GM21723 (cell line): ENCODE data around the gene ATF4.

Experiments used
- ATAC-seq: cut with Tn5 transposase; IDR thresholded peaks from one replicate; pipeline ENCODE4 v1.9.1; 2021; ENCODE audit warnings: mild to moderate bottlenecking, moderate library complexity; ENCODE audit not compliant: unreplicated experiment

ATF4 gene

DNA sequence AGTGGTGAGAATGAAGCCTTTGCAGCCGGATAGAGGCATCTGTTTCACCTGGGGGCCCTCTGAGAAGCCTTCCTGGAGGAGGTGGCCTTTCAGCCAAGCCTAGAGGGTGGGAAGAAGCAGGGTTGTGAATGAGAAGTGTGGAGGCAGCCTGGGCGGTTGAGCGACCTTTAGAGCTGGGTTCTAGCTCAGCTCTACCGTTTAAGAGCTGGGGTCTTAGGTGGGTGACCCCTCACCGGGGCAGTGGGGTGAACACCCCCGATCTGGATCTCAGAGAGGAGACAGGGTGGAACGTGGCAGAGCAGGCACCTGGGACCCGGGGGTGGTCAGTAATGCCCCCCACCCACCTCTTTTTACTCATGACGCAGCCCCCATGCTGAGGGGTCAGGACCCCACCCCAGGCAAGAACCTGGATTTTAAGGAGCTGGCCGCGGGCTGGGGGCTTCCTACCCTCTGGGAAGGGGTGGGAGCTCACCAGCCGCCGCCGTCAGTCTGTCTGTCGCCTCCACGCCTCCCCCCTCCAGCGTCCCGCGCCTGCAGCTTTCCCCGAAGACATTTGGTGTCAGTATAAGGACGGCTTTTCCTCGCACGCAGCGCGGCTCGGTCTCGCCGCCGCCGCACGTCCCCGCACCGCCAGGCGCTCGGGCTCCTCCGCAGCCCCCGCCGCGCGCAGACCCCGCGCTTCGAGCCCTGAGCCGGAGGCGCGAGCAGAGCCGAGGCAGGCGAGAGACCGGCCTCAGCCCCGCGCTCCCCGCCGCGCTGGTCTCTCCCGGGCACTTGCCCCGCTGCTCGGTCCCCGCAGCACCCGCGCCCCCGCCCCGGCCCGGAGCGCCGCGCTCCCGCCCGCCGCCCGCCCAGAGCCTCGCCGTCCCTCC, 36.8 kb downstream of the ATF4 start:
- ATAC-seq = no peak

DNA sequence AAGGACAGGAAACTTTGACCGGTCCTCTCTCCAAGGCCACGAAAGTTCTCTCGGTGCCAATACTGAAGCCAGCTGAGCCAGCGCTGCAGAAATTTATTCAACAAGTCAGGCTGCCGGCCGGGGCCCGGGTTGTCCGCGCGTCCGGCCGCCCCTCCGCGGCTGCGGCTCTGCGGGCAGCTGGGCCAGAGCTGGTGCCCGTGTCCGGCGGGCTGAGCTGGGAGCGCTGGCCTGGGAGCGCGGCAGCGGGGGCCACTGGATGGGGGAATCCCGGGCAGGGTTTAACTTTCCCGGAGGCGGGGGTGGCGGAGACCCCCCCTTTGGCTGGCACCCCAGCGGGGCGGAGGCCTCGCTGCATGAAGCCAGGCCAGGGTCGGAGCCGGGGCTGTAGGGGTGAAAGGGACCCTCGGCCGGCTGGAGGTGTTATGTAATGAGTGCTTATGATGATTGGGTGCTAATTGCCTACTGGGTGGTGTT, 37.9 kb downstream of the ATF4 start:
- no peak for ATAC-seq

DNA sequence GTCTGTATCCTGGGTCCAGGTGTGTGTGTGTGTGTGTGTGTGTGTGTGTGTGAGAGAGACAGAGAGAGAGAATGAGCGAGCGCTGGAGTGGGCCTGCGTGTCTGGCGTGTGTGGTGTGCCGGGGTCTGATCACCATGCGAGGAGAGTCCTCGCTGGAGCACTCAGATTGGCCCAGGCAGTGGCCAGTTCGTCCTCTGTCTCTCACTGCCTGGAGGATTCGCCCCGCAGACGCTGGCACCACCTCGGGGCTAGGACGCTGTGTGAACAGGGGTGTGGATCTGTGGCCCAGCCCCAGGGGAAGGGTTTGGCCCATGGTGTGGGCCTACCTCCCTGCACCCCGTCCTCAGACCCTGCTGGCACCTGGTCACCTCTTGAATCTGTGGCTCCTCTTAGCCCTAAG, 38.6 kb downstream of the ATF4 start:
- no peak for ATAC-seq

DNA sequence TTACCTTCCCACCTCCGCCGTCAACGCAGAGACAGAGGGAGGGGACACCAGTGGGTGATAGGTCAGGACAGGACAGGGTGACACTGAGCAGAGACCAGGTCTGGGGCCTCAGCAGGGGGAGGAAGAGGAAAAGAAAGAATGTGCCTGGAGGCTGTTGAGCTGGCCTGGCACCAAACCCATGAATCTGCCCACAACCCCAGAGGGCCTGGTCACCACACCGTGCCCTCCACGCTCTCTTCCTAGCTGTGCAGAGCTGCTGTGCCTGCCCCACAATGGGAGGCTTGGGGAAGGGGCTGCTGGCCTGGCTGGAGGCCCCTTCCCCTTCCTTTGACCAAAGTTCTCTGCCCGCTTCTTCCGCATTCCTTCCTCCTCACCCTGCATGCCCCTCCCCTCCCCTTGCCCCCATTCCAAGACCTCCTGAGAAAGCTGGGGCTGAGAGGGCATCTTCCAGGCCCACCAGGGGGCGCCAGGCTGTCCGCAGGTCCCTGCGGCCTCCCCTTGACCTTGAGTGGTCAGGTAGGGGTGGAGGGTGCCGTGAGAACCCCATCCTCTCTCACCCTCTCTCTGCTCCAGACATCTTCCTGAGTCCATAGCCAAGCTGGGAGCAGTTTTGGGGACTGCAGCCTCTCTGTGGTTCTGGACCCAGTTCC, 39.2 kb downstream of the ATF4 start:
- ATAC-seq = no peak

DNA sequence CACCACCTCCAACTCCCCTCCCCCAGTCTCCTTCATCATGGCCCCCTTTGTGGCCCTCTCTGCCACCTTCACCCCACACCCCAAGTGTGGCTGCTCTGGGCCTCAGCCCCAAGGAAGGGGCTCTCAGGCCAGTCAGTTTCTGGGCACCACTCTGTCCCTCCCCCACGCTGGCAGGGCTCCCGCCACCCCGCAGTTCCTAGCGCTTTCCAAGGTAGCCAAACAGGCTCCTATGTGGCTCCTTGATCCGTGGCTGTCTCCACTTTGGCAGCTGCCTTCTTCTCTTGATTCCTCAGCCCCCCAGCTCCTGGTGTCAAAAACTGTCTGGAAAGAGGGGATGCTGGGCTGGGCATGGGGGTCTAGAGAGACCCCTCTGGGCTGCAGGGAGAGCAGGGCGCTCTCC, 39.8 kb downstream of the ATF4 start:
- no peak for ATAC-seq

DNA sequence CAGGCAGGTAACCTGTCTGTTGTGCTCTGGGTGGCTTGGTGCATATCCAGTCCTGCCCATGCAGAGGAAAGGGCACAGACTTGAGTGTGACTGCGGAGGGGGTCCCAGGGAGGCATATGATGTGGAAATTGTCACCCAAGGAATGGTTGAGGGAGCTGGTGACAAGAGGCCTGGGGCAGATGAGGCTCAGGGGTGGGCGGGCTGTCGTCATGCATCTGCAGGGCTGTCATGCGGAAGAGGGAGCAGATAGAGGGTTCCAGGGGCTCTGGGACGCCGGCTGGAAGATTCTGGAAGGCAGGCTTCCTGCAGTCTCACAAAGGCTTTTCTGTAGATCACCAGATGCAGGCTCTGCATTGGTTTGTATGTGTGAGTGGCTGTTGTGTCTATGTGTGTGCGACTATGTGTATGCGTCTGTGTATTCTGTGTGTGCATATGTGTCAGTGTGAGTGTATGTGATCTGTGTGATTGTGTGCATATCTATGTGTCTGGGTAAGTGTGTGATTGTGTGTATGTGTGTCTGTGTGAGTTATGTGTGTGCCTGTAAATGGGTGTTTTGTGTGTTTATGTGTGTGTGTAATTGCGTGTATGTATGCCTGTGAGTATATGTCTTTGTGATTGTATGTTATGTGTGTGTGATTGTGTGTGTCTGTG, 42.6 kb downstream of the ATF4 start:
- ATAC-seq = no peak

DNA sequence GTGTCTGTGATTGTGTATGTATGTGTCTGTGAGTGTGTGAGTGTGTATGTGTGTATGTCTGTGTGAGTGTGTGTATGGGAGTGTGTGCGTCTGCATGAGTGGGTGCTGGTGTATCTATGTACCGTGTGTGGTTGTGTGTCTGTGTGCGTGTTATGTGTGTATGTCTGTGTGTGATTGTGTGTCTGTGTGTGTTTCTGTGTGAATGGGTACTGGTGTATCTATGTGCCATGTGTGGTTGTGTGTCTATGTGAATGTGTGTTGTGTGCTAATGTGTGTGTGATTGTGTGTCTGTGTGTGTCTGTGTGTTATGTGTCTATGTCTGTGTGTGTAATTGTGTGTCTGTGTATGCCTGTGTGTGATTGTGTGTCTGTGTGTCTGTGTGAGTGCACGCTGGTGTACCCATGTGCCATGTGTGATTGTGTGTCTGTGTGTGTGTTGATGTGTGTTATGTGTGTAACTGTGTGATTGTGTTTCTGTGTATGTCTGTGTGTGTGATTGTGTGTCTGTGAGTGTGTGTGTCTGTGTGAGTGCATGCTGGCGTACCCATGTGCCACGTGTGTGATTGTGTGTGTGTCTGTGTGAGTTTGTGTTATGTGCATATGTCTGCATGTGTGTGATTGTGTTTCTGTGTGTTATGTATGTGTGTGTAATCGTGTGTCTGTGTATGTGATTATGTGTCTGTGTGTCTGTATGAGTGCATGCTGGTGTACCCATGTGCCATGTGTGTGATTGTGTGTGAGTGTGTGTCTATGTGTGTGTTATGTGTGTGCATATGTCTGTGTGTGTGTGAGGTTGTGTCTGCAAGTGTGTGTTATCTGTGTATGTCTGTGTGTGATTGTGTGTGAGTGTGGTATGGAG, 43.4 kb downstream of the ATF4 start:
- no peak for ATAC-seq

DNA sequence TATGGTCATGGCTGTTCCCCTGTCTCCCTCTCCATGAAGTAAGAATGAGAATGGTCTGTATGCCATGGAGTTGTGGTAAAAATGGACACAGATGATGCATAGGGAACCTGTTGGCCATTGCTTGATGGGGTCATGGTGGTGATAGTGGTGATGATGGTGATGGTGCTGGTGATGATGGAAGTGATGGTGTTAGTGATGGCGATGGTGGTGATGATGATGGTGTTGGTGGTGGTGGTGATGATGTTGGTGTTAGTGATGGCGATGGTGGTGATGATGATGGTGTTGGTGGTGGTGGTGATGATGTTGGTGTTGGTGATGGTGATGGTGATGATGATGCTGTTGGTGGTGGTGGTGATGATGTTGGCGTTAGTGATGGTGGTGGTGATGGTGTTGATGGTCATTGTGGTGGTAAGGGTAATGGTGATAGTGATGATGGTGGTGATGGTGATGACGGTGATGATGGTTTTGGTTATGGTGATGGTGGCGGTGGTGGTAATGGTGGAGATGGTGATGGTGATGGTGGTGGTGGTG, 45.1 kb downstream of the ATF4 start:
- ATAC-seq = no peak

DNA sequence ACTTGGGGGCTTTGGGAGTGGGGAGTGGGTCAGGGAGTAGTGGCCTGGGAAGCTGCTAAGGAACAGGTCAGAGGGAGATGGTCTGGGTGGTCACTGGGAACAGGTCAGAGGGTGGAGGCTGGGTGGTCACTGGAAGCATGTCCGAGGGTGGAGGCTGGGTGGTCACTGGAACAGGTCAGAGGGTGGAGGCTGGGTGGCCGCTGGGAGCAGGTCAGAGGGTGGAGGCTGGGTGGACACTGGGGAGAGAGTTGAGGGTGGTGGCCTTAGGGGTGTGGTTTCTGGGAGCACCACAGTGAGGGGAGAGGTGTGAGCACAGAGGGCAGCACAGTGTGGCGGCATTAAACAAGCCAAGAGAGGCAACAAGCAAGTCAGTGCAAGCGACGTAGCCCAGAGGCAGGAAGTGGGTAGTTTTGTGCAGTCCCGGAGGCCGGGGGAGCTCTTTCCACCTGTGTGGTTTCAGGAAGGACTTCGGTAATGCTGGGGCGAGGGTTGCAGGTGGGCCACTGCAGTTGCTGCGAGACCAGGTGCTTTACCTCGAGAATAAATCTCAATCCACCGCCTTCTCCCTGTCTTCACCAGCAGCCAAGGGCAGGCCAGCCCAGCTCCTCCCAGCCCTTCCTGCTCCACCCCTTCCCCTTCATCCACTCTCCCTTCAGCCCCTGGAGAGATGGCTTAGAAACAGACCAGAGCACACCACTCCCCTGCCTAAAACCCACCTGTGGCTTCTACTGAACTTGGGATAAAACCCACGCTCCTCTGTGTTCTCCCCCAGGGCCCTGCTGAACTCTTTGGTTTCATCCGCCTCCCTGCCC, 47.0 kb downstream of the ATF4 start:
- ATAC-seq = no peak

DNA sequence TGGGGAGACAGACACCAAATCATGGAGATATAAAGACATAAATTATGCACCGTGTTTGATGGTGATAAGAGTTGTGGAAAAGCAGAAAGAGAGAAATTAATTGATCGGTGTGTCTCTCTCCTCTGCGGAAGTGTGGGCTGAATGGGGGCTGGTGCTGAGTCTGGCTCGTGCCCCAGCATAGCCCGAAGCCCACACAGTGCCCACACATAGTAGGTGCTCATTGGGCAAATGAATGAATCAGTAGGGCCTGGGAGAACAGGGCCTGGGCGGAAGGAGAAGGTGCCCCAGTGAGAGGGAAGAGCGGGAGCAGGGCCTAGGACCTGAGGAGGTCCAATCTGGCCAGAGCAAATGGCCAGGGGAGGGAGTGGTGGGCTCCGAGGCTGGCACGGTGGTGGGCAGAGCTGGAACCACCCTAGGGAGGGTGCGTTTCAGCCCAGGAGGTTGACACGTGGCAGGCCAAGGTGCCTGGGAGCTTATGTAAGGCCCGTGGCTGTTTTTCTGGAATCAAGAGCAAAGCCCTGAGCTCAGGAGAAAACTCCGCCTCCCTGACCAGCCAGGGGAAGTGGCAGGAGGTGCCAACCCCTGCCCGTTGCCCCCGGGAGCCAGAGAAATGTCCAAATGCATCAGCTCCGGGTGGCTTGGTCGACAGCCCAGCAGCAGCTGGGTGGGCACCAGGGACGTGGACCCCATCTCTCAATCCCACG, 48.1 kb downstream of the ATF4 start:
- ATAC-seq = no peak

DNA sequence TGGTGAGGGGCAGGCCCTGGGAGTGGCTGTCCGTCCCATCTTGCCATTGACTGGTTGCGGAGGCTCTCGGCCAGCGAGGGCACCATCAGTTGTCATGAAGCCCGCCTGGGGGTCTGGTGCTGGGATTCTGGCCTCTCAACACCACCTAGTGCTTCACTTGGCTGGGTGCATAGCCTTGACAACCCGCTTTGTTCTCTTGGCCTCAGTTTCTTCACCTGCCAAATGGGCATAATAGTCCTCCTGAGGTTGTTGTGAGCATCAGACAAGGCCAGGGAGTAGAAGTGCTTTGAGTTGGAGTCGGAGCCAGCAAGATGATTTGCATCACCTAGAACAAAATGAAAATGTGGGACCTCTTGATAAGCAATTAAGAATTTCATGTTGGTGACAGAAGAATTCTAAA, 48.7 kb downstream of the ATF4 start:
- no peak for ATAC-seq

DNA sequence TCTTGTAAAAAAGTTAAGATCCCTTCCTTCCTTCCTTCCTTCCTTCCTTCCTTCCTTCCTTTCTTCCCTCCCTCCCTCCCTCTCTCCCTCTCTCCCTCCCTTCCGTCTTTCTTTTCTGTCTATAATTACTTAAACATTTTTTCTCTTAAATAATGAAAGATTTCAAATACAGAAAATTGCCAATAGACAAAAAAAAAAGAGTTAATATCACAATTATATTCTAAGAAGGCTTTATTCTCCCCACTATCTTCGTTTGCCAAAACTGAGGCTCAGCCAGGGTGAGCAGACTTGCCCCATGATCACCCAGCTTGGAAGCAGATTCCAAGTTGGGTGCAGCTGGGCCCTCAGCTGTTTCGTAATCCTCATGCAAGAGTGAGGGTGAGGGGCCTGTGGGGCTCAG, 49.9 kb downstream of the ATF4 start:
- no peak for ATAC-seq

DNA sequence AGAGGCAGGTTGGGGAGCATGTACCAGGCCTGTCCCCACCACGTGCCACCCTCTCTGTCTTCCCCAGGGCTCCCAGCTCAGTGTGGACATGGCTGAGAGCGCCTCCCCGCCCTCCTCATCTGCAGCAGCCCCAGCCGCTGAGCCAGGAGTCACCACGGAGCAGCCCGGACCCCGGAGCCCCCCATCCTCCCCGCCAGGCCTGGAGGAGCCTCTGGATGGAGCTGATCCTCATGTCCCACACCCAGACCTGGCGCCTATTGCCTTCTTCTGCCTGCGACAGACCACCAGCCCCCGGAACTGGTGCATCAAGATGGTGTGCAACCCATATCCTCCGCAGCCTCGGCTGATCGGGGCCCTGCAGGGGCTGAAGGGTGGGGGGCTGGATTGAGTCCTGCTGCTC, 50.3 kb downstream of the ATF4 start, which contains the start of gene CACNA1I:
CACNA1I (plus strand) TSS at position 89 of the 400 bp plus-strand sequence; CDS start at position 89, 0 bp downstream.
- no peak for ATAC-seq

DNA sequence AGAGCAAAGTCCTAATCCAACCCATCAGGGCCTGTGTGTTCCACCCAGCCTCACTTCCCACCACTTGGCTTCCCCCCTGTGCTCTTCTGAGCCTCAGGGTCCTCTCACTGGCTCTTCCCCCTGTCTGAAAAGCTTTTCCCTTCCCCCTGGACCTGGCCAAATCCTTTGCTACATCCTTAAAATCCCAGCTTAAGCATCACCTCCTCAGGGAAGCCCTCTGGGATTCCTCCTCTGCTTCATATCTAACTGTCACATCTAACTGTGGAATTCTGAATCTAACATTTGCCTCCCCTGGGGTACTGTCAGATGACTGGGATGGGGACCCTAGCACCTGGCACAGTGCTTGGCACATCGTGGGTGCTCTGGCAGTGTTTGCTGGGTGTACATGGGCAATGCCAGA, 51.2 kb downstream of the ATF4 start:
- ATAC-seq = no peak
